Dermis microvascular lymphatic vessel endothelial cell (primary cell): ENCODE results near the gene AK5. TPM values are rescaled to one million over a fixed set of nuclear protein-coding genes. Genes with fewer than 3 reads are reported as not detected.
A peak's percentile ranks its signal among the peaks of the same experiment; 100 is the strongest.

Experiments used
- DNase-seq, 2 donors: peaks; one replicate each; pipeline versions ENCODE4 v3.0.0 to v3.0.0-alpha.2; 2010; ENCODE audit warnings: low read depth in 2 of 2
- total RNA-seq: library from RNA; depleted of rRNA; stranded (reverse); fragments of >200 nt; gene quantifications from 2 replicates; pipeline ENCODE4 v1.2.1, GENCODE V29; 2014

Gene AK5
- total RNA-seq, 1 donor from 2014 or later = 39.7 TPM

GRCh38 chr1:77583483-77583882 is 301.7 kb downstream of the AK5 start:
- DNase-seq = no peak

GRCh38 chr1:77584884-77585283 is 303.1 kb downstream of the AK5 start:
- no peak for DNase-seq

- no peak for DNase-seq
Observed at GRCh38 chr1:77585610-77586314, 303.9 kb downstream of the AK5 start.

- DNase-seq = no peak
Observed at GRCh38 chr1:77589231-77589630, 307.4 kb downstream of the AK5 start.

- DNase-seq = no peak
Observed at GRCh38 chr1:77590651-77591050, 308.8 kb downstream of the AK5 start.

- DNase-seq = no peak
Observed at GRCh38 chr1:77592906-77593305, 311.1 kb downstream of the AK5 start.

- no peak for DNase-seq
Observed at GRCh38 chr1:77594366-77595112, 312.7 kb downstream of the AK5 start.

- DNase-seq = no peak
Observed at GRCh38 chr1:77597310-77597709, 315.5 kb downstream of the AK5 start.

- peak in 1 of 2 donors; percentile 29 for DNase-seq
Observed at GRCh38 chr1:77605246-77606026, 323.6 kb downstream of the AK5 start.

GRCh38 chr1:77608893-77609292 is 327.1 kb downstream of the AK5 start:
- DNase-seq = no peak

Other genes with a start within 250 kb of the AK5 start
- 19.5 and 24.3 TPM in 2 replicates for gene PIGK, start 62.6 kb upstream of the AK5 start, total RNA-seq